Purkinje cell (primary cell): Measurements from ENCODE around the gene ANKRD13D. TPM values are rescaled to one million over a fixed set of nuclear protein-coding genes. Genes with fewer than 3 reads are reported as not detected.

Source experiments
- polyA plus RNA-seq: library from polyadenylated mRNA; unstranded; fragments of >200 nt; fragmentation: Nextera tagmentation; gene quantifications from 2 replicates; pipeline ENCODE4 v1.2.1, GENCODE V29; 2014

Gene ANKRD13D
- polyA plus RNA-seq, result 0.63 and 4.3 TPM in 2 replicates

DNA sequence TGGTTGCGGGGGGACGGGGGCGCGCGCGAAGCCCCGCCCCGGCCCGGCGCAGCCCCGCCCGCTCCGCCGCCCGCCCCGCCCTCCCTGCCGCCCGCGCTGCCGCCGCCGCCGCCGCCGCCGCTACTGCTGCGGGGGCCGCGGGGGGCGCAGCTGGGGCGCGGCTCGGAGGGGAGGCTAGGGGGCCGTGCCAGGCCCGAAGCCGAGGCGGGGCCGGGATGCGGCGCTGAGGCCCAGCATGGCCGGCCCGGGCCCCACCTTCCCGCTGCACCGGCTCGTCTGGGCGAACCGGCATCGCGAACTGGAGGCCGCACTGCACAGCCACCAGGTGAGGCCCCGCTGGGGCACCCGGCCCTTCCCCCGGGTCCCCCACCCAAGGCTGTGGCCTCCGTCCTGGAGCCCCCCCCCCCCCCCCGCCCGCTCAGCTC lies at the start of gene ANKRD13D:
Gene ANKRD13D (plus strand): TSS at position 78 of the 425 bp plus-strand sequence. CDS start 158 bp downstream, at position 236.

DNA sequence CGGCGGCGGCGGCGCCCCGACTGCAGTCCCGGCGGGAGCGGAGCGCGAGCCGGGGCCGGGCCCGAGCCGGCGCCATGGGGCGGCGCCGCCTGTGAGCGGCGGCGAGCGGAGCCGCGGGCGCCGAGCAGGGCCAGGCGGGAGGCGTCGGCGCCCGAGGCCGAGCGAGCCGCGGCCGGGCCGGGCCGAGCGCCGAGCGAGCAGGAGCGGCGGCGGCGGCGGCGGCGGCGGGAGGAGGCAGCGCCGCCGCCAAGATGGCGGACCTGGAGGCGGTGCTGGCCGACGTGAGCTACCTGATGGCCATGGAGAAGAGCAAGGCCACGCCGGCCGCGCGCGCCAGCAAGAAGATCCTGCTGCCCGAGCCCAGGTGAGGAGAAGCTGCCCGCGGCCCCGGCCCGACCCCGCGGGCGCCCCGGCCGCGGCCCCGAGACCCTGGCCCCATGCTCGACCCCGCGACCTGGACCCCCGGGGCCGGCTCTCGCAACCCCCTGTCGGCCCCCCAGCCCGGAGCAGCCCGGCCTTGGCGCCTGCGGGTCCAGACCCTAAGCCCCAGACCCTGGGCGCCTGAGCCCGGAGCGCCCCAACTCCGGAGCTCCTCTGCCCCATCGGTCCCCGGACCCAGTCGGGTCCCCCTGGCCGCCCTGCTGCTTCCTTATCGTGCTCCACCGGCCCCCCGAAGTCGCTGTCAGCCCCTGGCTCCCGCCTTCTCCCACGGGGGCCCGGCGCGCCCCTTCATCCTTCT lies 22.5 kb upstream of the ANKRD13D start, which contains the start of gene GRK2:
Gene GRK2 (plus strand): TSS at position 25 of the 739 bp plus-strand sequence. CDS start 227 bp downstream, at position 252.

DNA sequence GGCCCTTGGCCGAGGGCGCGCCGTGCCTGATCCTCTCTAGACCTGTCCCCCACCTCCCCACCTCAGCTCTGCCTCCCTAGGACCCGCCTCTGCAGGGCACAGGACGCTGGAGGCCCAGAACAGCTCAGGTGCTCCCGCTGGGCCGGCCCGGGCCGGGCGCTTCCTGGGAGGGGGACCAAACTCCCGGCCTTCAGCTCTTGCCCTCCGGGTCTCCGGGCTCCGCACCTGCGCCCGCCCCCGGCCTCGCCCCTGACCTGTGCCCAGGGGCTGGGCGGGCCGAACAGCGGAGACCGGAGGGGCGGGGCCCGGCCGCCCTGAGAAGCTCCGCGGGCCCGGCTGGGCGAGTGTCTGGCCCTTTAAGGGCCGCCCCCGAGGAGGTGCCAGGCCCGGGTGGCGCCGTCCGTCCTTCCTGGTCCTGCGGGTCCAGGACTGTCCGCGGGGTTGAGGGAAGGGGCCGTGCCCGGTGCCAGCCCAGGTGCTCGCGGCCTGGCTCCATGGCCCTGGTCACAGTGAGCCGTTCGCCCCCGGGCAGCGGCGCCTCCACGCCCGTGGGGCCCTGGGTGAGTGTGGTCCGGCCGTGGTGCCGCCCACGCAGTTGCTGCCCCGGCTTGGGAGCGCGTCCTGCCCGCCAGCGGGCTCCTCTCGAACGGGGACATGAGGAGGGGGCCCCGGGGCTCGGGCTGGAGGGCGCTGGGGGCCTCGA lies 14.2 kb downstream of the ANKRD13D start, which contains the start of gene SSH3:
Gene SSH3 (plus strand): TSS at position 399 of the 703 bp plus-strand sequence. CDS start 96 bp downstream, at position 495.

Other genes starting within 250 kb of the ANKRD13D start
- not detected in 2 replicates for gene RHOD, start 232.5 kb upstream of the ANKRD13D start, polyA plus RNA-seq
- 7.3 and 8.0 TPM in 2 replicates for gene KDM2A, start 170.0 kb upstream of the ANKRD13D start, polyA plus RNA-seq
- 1.1 and 1.2 TPM in 2 replicates for gene GRK2, start 22.8 kb upstream of the ANKRD13D start, polyA plus RNA-seq
- 3.2 TPM in 1 of 2 replicates, not detected in the other for gene SSH3, start 14.2 kb downstream of the ANKRD13D start, polyA plus RNA-seq
- gene POLD4, start 64.2 kb downstream of the ANKRD13D start, polyA plus RNA-seq, result 4.0 TPM in 1 of 2 replicates, not detected in the other
- not detected in 2 replicates for gene CLCF1, start 84.3 kb downstream of the ANKRD13D start, polyA plus RNA-seq
- 0.35 and 2.5 TPM in 2 replicates for gene RAD9A, start 102.7 kb downstream of the ANKRD13D start, polyA plus RNA-seq
- 14.0 and 30.5 TPM in 2 replicates for gene PPP1CA, start 112.6 kb downstream of the ANKRD13D start, polyA plus RNA-seq
- not detected in 2 replicates for gene TBC1D10C, start 114.8 kb downstream of the ANKRD13D start, polyA plus RNA-seq
- gene CARNS1, start 126.4 kb downstream of the ANKRD13D start, polyA plus RNA-seq, result 0.39 and 0.41 TPM in 2 replicates
- 0.66 TPM in 1 of 2 replicates, not detected in the other for gene RPS6KB2, start 139.2 kb downstream of the ANKRD13D start, polyA plus RNA-seq
- 1.0 TPM in 1 of 2 replicates, not detected in the other for gene PTPRCAP, start 148.4 kb downstream of the ANKRD13D start, polyA plus RNA-seq
- gene CORO1B, start 154.2 kb downstream of the ANKRD13D start, polyA plus RNA-seq, result 1.5 and 4.7 TPM in 2 replicates
- gene GPR152, start 163.4 kb downstream of the ANKRD13D start, polyA plus RNA-seq, result not detected in 2 replicates
- gene CABP4, start 166.1 kb downstream of the ANKRD13D start, polyA plus RNA-seq, result 0.08 and 0.52 TPM in 2 replicates
- gene TMEM134, start 179.9 kb downstream of the ANKRD13D start, polyA plus RNA-seq, result 37.1 and 46.2 TPM in 2 replicates
- gene AIP, start 193.7 kb downstream of the ANKRD13D start, polyA plus RNA-seq, result 33.2 and 34.2 TPM in 2 replicates
- 0.10 and 0.95 TPM in 2 replicates for gene PITPNM1, start 216.1 kb downstream of the ANKRD13D start, polyA plus RNA-seq
- gene CDK2AP2, start 218.9 kb downstream of the ANKRD13D start, polyA plus RNA-seq, result 30.5 and 34.5 TPM in 2 replicates
- not detected in 2 replicates for gene CABP2, start 234.1 kb downstream of the ANKRD13D start, polyA plus RNA-seq